ENCODE results near the gene LTN1.

LTN1 gene

DNA sequence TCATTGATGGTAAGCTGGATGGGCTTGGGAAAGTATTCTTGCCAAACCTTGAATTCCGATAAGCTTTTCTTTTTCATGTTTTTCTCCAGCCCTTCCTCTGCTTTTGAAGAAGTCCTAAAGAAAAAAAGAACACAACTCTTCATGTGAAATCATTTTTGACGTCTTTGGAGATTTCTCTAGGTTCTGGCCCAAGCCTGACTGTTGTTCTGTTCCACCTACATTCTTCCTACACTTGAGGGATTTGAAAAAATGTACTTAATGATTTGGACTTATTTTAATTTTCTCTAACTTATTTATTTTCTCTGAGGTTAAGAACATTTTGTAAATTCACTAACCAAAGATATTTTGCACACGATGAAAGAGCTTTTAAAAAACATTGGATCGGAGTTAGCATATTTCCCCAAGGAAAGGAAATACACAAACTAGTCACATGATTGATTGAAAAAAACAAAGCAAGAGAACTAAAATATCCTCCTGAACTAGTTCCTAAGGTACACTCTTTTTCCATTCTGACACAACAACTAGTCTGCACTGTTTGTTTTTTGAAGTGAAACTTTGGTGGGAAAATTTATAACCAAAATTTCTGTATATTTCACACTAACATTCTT is 82.3 kb downstream of the LTN1 start:
- Histone ChIP-seq H3K4me3 (no peak overlapping the region), H3K27ac (peak overlapping the region; percentile 14 to 47)
- TF ChIP-seq, protein P1, sequence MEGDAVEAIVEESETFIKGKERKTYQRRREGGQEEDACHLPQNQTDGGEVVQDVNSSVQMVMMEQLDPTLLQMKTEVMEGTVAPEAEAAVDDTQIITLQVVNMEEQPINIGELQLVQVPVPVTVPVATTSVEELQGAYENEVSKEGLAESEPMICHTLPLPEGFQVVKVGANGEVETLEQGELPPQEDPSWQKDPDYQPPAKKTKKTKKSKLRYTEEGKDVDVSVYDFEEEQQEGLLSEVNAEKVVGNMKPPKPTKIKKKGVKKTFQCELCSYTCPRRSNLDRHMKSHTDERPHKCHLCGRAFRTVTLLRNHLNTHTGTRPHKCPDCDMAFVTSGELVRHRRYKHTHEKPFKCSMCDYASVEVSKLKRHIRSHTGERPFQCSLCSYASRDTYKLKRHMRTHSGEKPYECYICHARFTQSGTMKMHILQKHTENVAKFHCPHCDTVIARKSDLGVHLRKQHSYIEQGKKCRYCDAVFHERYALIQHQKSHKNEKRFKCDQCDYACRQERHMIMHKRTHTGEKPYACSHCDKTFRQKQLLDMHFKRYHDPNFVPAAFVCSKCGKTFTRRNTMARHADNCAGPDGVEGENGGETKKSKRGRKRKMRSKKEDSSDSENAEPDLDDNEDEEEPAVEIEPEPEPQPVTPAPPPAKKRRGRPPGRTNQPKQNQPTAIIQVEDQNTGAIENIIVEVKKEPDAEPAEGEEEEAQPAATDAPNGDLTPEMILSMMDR (IDR thresholded peaks at IDR 0.05) = no peak
- no peak for DNase-seq (ENCODE audit: low spot score)

DNA sequence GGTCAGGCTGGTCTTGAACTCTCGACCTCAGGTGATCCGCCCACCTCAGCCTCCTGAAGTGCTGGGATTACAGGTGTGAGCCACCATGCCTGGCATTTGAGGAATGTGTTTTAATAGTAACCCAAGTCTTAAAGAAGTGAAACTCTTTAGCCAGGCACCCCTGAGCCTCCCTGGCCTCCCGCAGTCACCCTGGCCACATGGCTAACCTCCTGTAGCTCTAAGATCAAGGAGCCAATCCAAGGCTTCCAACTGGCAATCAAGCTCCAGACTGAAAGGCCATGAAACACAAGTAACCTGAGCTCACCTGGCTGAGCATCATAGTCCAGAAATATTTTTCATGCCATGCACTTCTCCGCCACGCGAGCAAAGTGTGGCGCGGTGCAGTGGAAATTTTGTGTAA is 84.3 kb downstream of the LTN1 start:
- TF ChIP-seq, protein P1 (IDR thresholded peaks at IDR 0.05) = no peak
- DNase-seq (ENCODE audit: low spot score) = no peak
- Histone ChIP-seq H3K4me3 (no peak overlapping the region), H3K27ac (no peak overlapping the region)

DNA sequence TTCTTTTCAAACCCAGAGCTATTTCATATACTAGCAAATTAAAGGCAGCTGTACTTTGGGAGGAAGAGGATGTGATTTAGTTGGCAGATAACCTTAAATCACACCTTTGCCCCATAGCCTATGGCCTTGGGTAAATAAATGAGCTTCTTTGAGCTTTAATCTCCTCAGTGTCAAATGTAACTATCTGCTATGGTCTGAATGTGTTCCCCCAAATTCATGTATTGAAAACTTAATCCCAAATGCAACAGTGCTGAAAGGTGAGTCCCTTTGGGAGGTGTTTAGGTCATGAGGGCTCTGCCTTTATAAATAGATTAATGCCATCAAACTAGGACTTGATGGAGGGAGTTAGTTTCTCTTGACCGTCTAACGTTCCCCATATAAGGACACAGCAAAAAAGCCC is 85.8 kb downstream of the LTN1 start:
- Histone ChIP-seq H3K27ac (no peak overlapping the region), H3K4me3 (no peak overlapping the region)
- DNase-seq (ENCODE audit: low spot score) = no peak
- TF ChIP-seq, protein P1 (IDR thresholded peaks at IDR 0.05) = no peak

DNA sequence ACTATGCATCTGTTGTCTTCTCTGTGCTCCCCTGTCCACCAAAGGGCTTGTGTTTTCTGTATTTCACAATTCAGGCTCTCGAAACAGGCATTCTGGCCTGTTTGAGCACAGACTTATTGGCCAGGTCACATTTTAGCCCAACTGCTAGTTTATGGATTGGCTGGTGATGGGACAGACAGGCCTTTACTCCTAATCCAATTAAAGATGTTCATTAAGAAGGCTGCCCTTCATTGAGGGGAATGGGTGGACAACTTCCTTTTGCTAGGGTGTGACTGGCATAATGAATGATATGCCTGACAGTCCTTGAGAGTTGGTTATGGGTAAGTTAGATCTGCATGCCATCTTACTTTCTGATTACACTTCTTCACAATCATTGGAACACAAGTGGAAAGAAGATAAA is 86.4 kb downstream of the LTN1 start:
- DNase-seq (ENCODE audit: low spot score) = no peak

DNA sequence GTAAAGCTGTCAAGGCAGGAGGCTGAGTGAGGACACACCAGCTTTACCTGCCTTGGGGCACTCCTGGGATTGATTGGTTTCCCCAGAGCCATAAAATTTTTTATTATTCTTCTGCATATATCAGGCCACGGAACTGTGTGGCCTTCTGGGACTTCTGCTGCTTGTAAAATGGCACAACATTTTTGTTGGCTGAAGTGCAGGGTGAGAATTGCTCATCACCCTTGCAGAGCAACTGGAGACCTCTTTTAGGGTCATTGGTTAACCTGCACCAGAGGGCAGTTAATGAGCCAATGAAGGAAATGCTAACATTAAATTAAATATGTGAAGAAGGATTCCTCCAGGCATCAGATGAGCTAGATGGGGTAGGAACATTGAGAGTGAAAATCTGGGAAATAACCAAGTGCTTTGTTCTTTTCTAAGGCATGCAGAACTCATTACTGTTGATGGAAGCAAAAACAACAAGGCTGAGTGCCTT is 87.7 kb downstream of the LTN1 start:
- no peak for DNase-seq (ENCODE audit: low spot score)
- TF ChIP-seq, protein P1 (IDR thresholded peaks at IDR 0.05) = no peak
- Histone ChIP-seq H3K4me3 (no peak overlapping the region), H3K27ac (no peak overlapping the region)

More for the DNA sequence above, 86.4 kb downstream of the LTN1 start:
- TF ChIP-seq, protein P1 (IDR thresholded peaks at IDR 0.05) = no peak
- H3K27ac ChIP-seq = no peak overlapping the region
- H3K4me3 ChIP-seq = no peak overlapping the region

DNA sequence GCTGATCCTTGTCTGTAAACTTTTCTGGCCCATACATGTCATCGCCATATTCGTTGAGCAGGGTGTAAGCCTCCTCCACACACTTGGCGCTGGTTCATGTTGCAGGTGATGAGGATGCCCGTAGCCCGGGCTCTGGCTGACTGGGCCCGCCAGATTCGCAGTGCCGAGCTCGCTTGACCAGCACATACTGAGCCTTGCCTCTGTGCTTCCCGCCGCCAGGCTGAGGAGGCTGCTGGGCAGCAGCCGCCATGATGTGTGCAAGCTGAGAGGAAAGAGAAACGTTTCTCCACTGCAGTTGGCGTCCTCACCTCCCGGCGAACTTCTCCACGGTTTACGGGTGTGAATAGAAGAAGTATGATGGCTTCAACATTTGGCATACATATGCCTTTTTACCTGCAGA is 89.2 kb downstream of the LTN1 start:
- no peak for DNase-seq (ENCODE audit: low spot score)
- H3K4me3 ChIP-seq = no peak overlapping the region
- TF ChIP-seq, protein P1 (IDR thresholded peaks at IDR 0.05) = no peak
- no peak overlapping the region for H3K27ac ChIP-seq

DNA sequence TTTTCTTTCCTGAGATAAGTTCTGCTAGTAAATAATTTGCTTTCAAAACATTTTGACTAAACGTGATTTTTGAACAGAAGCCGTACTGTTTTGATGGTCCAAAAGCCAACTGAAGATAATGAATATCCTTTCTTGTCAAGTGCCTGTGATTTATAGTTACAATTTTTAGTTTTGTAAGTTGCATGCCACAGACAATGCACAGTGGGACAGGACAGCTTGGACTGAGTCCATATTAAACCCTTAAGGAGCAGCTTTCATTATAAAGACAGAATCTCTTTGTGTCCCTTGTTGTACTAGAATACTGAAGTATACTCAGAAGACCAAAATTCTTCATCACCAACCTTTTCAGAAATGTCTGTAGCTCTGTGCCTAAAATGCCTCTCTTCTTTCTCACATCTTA is 92.2 kb downstream of the LTN1 start:
- DNase-seq (ENCODE audit: low spot score) = no peak
- Histone ChIP-seq H3K4me3 (no peak overlapping the region), H3K27ac (no peak overlapping the region)
- TF ChIP-seq, protein P1 (IDR thresholded peaks at IDR 0.05) = no peak
